Cardiac muscle cell (in vitro differentiated cells and primary cell): ENCODE results near the gene NPAS3. TPM values are rescaled to one million over a fixed set of nuclear protein-coding genes. Genes with fewer than 3 reads are reported as not detected.

Experiments
- DNase-seq, 2 donors: peaks; one replicate each; pipeline versions ENCODE4 v3.0.0 to v3.0.0-alpha.2; 2010 to 2017; ENCODE audit warnings: low read depth in 1 of 2, low spot score in 1 of 2
- H3K27ac ChIP-seq: fragments of 200-600 bp; sonication (generic); 2 replicates; pipeline ENCODE4 v1.5.1; 2016
- H3K27me3 ChIP-seq: fragments of 200-600 bp; sonication (generic); 2 replicates; pipeline ENCODE4 v1.6.0; 2016; ENCODE audit warnings: control low read depth
- H3K36me3 ChIP-seq: fragments of 200-600 bp; sonication (generic); 2 replicates; pipeline ENCODE4 v1.5.1; 2016; ENCODE audit warnings: control low read depth
- H3K4me1 ChIP-seq: fragments of 200-600 bp; sonication (generic); 2 replicates; pipeline ENCODE4 v1.8.1; 2017; ENCODE audit warnings: low read depth, mild to moderate bottlenecking, mixed run types
- H3K4me3 ChIP-seq: fragments of 200-600 bp; sonication (generic); 2 replicates; pipeline ENCODE4 v1.5.1; 2016; ENCODE audit warnings: mild to moderate bottlenecking
- H3K9me3 ChIP-seq: fragments of 200-600 bp; sonication (generic); 2 replicates; pipeline ENCODE4 v1.5.1; 2017; ENCODE audit warnings: low read depth, mild to moderate bottlenecking, control low read depth
- CTCF ChIP-seq: IDR thresholded peaks from 2 replicates; pipeline ENCODE4 v1.5.1; 2012; ENCODE audit warnings: low read depth, mild to moderate bottlenecking, low read length
- polyA plus RNA-seq: library from polyadenylated mRNA; unstranded; fragments of >200 nt; fragmentation: Nextera tagmentation; extraction: Ambion mirVana; gene quantifications from 2 replicates; pipeline ENCODE4 v1.2.1, GENCODE V29; 2016
- total RNA-seq: library from RNA; depleted of rRNA; stranded (reverse); fragments of >200 nt; gene quantifications from 2 replicates; pipeline ENCODE4 v1.2.3, GENCODE V29; 2016

The NPAS3 gene
- total and polyA plus RNA-seq, 2 experiments from 2014 or later = 0.18 TPM

GRCh38 chr14:33716921-33717320, 778.2 kb downstream of the NPAS3 start:
- no peaks in the 10 kb centered on the region for H3K4me1 ChIP-seq
- no peaks in the 10 kb centered on the region for H3K27me3 ChIP-seq
- no peaks in the 10 kb centered on the region for H3K36me3 ChIP-seq
- DNase-seq = no peak
- H3K4me3 ChIP-seq = no peak overlapping the region
- no peak overlapping the region for H3K27ac ChIP-seq
- H3K9me3 ChIP-seq = no peaks in the 10 kb centered on the region
- TF ChIP-seq CTCF = no peak

GRCh38 chr14:33717866-33718265, 779.2 kb downstream of the NPAS3 start:
- no peak for TF ChIP-seq CTCF
- H3K27me3 ChIP-seq = no peaks in the 10 kb centered on the region
- no peak overlapping the region for H3K4me3 ChIP-seq
- no peaks in the 10 kb centered on the region for H3K4me1 ChIP-seq
- no peaks in the 10 kb centered on the region for H3K36me3 ChIP-seq
- H3K9me3 ChIP-seq = no peaks in the 10 kb centered on the region
- no peak for DNase-seq
- no peak overlapping the region for H3K27ac ChIP-seq

- no peaks in the 10 kb centered on the region for H3K36me3 ChIP-seq
- H3K27me3 ChIP-seq = no peaks in the 10 kb centered on the region
- TF ChIP-seq CTCF = no peak
- H3K4me3 ChIP-seq = no peak overlapping the region
- no peak overlapping the region for H3K27ac ChIP-seq
- no peaks in the 10 kb centered on the region for H3K9me3 ChIP-seq
- DNase-seq = no peak
- H3K4me1 ChIP-seq = no peaks in the 10 kb centered on the region
Observed at GRCh38 chr14:33720284-33720787, 781.7 kb downstream of the NPAS3 start.

- H3K27ac ChIP-seq = no peak overlapping the region
- no peak for DNase-seq
- TF ChIP-seq CTCF = no peak
Observed at GRCh38 chr14:33726685-33727084, 788.0 kb downstream of the NPAS3 start.

GRCh38 chr14:33727606-33728005, 788.9 kb downstream of the NPAS3 start:
- Histone ChIP-seq H3K27ac (no peak overlapping the region), H3K27me3 (no peaks in the 10 kb centered on the region), H3K4me1 (no peaks in the 10 kb centered on the region), H3K4me3 (no peak overlapping the region), H3K9me3 (no peaks in the 10 kb centered on the region), H3K36me3 (no peaks in the 10 kb centered on the region)
- no peak for DNase-seq
- no peak for TF ChIP-seq CTCF

More at GRCh38 chr14:33726685-33727084, 788.0 kb downstream of the NPAS3 start:
- Histone ChIP-seq H3K36me3 (no peaks in the 10 kb centered on the region), H3K4me3 (no peak overlapping the region), H3K27me3 (no peaks in the 10 kb centered on the region), H3K9me3 (no peaks in the 10 kb centered on the region), H3K4me1 (no peaks in the 10 kb centered on the region)
